ENCODE data around the gene POC1A.

POC1A gene

DNA sequence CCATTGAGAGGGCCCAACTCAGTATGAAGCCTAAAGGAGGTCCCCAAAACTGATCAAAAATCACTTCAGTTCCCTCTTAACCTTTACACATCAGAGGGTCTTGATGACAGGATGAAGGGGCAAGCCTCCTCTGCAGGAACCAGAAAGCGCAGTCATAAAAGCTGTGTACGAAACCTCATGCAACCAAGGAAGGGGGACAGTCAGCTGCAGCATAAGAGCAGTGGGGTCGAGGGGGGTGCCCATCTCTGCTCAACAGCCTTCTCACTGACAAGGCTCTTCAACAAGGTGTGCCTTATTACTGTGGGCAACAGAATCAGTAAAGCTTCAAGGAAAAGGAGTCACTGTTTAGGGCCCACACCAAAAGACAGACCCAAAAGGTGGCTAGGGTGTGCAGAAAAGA is 3.9 kb downstream of the POC1A start:
- DNase-seq = no peak

DNA sequence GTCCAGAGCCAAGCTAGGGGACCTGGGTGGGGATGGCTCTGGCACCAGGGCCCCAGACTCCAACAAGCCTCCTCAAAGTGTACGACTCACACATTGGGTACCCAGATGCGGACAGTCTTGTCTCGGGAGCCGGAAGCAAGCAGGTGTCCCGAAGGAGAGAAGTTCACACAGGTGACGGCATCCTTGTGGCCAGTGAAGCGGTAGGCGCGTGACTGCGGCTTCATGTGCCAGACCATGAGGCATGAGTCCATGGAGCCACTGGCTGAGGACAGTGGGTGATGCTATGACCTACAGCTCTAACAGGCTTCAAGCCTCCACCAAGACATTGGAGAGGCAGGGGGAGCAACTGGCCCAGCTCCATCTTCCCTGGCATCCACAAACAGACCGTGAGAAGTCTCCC is 4.5 kb downstream of the POC1A start:
- no peak for DNase-seq

DNA sequence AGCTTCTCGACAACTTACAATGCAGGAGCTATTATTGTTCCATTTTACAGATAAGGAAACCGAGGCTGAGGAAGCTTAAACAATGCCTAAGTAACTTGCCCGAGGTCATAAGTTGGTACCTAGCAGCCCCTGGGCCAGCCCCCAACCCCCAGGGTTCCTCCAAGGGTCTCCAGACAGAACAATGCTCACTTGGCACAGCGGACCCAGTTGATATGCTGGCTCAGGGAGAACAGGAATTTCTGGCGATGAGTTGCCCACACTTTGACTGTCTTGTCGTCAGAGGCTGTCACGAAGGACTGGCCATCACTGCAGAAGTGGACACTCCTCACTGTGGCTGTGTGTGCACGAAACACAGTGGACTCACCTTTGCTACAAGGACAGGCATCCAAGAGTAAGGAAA is 5.2 kb downstream of the POC1A start:
- DNase-seq = no peak

DNA sequence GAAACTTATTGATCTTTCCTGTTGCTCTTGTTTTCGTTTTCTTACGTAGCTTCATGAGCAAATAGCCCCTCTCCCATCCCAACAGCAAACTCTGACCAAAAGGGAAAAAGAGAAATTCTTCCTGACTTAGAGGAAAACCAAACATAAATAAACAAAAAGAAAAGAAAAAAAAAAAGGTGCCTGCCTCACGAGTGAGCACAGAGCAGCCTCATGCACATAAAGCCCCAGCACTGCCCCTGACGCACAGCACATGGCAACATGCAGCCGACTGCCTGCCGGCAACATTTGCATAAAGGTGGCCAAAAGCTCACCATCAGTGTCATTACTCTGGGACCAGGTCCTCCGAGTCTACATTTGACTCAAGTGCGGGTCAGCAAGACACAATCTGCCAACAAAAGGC is 6.4 kb downstream of the POC1A start:
- DNase-seq = no peak

DNA sequence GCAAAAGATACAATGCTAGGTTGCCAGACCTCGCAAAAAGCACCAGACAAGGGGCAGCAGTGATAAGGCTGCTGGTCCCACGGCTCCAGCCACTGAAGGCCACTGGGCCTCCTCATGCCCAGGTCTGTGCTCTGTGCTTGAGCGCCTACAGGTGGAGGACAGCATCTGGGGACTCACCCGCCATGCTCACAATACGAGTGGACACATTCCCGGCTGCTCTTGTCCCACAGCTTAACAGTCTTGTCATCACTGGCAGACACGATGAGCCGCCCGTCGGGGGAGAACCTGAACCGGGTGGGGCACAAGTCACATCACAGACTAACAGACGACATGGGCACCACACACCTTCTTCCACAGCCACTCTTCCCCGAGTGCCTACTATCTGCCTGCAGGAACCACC is 7.4 kb downstream of the POC1A start:
- DNase-seq = no peak

DNA sequence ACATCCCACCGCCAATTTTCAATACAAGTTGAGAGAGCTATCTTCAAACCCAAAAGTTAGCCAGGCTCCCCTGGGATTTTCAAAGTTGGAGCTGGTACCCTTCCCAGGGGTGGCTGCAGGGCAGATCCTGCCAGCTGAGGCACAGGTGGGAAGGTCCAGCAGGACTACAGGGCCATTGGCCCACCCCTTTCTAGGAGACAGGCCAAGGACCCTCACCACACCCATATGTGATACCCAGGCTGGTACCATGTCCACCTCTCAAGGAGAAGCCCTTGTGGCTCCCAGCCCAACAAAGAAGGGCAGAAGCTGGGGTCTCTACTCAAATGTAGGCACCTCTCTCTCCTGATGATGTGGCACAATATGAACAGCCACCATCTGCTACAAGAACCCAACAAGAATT is 8.0 kb downstream of the POC1A start:
- DNase-seq = no peak

DNA sequence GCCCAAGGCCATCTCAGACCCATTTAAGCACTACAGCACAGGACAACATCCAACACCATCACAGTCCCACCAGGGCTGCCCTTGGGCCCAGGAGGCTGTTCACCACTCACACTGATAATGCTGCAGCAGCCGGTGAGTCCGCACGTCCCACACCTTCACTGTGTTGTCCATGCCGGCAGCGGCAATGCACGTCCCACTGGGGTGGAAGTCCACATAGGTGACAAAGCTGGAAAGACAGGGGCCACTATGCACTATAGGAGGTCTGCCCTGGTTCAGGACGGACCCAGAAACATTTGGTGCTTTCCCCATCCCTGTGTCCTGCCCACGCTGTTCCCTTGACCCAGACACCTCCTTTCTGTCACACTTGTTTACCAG is 8.5 kb downstream of the POC1A start:
- DNase-seq = no peak

DNA sequence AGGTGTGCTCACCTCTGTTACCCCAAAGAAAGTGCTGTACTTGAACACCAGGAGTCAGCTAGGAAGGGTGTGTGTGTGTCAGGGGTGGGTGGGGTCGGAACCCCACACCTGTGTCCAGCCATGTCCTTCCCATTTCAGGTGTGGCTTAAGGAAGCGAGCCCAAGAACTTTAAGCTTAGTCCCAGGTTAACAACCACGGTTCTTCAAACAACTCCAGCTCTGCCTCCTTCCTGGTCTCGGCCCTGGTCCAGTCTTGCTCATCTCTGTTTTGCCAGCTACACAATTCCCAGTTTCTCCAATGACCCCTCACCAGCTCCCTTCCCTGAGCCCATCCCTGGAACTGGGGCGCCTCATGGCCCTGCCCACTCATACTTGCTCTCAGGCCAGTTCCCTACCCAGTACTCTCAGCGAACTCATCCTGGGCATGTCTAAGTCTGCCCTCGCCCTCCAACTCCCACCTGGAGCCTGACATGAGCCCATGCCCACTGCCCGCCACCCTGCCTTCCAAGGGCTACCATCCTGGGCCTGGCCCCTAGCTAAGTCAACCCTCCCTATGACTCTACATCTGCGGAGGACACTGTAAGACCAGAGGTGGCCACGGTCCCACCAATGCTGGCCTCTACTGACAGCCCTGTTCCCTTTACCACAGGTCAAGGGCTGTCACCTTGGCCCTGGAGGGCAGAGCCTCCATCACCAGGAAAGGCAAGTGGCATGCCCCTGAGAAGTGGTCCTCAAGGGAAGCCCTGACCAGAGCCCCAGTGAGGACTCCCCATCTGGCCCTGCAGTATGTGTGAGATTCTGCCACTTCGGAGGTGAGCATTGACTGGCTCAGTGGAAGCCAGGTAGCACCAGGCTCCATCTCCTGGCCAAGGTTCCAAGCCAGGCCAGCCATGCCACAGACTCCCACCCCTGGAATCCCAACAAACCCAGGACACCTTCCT is 9.2 kb downstream of the POC1A start:
- no peak for DNase-seq

DNA sequence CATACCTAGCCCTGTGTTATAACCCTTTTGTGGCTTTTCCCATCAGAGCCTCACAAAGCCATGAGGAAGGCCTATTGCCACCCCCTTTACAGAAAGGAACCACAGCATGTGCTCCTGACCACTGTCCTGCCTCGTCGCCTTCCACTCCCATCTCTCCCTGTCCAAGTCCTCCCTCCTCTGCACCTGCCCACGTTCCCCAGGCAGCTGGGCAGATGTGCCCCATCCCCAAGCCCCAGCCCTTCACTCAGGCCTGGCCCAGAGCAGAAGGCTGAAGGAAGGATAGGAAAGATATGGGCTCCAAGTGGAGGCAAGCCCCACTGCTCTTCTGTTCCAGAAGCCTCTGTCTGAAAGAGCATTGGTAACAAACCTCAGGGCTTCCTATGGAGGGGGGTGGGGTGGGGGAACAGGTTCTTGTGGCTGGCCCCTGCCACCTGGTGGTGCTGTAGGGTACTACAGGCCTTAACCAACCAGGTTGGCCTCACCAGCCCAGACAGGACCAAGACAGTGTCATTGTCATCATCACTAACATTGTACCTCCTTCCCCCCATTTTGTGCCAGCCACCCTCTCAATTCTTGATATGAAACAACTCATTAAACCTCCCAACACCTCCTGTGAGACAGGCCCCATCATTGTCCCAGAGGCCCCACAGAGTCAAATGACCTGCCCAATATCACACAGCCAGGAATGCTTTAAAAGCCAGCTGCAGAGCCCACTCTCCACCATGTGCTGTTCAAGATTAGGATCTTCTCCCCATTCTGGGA is 10.0 kb downstream of the POC1A start:
- peak; percentile 72 for DNase-seq

DNA sequence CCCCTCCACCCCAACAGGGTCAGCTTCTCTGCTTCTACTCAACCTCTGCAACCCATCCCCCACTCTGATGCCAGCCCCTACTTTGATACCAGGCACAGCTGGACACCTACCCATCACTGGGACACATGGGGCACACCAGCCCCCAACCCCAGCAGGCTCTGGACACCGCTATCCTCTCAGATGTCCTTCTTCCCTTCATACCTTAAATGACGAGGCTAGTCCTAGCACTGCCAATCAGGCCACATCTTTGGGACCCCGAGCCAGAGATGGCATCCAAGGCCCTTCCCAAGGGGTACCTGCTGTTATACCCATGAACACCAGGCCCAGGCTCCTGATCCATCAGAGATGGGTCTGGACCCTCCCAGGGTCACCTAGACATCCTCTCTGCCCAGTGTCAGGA is 10.6 kb downstream of the POC1A start:
- no peak for DNase-seq

DNA sequence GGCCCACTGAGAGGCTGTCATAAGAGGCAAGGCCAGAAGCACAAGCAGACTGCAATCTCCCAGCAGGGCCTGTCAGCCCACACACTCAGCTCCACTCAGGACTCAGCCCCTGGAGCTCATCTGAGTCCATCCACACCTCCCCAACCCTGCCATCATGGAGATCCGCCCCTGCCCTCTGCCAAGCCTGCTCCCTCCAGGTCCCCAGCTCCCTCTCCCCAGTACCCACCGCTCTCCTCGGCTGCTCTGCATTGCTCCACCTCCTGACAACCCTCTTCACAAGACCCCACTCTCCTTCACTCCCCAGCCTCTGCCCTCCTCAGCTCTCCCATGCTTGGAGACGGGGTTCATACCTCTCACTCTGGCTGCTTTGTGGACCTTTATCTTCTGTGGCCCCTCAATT is 11.1 kb downstream of the POC1A start:
- DNase-seq = no peak

DNA sequence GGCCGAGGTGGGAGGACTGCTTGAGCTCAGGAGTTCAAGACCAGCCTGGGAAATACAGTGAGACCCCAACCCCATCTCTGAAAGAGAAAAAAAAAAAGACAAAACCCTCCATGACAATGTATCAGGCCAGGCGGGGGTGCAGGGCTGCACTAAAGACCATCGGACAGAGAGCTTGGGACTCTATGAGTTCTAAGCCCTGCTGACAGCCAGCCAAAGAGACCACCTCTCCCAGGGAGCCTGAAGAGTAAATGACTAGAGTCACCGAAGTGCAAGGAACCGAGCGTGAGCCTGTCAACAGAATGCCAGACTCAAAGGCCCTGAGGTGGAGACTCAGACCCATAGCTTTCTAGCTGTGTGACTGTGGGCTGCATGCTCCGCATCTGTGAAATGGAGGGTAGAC is 12.5 kb downstream of the POC1A start:
- DNase-seq = no peak

DNA sequence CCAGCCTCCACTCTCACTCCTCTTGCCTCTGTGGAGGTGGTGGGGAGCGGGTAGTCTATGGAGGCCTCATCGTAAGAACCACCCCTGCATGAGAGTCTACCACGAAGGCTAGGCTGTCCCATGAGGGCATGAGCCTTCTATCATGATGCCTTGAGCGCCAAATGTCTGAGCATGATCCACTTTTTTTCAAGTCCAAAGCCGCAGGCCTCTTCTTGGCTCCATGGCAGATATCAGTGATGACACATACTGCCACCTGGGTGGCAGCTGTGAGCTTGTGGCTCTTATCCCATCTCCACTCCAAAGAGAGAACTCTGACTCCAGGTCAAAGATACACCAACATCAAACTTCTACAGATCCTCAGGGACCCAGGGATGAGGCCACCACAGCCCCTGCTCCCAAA is 13.5 kb downstream of the POC1A start:
- DNase-seq = no peak

DNA sequence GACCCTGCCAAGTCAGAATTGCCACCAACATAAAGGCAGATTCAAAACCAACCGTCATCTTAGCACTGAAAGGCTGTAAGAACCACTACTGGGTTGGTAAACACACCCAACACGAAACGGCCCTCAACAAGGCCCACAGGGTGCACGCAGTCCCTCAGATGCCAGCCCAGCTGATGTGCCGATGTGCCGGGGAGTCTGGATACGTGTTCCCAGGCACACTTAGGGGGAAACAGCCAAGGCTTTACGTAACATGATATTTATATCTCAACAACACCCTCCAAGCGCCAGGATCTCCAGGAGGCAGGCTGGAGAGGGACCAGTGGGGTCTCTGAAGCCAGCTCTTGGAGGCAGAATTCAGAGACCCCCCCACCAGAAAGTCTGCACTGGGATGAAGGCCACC is 14.2 kb downstream of the POC1A start:
- no peak for DNase-seq

DNA sequence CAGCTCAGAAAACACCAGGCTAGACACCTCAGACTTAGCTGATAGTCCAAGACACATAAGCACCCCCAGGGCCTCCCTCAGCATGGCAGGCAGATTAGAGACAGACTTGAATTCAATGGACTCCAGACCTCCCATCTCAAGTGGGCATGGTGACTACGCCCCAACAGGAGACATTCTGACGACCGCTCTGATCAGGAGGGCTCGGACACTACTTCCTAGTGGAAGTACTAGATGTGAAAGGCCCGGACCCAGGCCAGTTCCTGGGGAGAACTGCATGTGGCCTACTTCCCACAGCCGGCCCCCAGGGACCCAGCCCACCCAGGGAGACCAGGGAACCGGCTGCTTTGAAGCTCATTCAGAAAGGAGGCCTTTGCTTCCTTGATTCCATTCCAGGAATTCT is 16.9 kb downstream of the POC1A start:
- DNase-seq = no peak

DNA sequence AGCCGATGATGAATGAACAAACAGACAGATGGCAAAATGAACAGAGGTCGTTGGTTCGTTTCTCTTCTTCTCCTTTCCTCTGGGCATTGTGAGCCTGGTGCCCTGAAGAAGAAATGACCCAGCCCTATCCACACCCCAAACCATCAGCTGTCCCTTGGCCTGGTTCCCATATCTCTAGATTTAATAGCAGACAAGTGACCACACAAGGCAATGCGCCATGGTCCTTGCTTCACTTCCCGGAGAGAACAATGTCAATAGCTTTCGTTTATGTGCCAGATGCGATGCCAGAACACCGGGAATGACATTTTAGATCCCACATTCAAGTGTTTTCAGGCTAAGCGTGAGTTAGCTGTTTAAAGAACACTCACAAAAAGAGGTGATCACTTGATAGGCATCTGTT is 17.7 kb downstream of the POC1A start:
- DNase-seq = no peak

DNA sequence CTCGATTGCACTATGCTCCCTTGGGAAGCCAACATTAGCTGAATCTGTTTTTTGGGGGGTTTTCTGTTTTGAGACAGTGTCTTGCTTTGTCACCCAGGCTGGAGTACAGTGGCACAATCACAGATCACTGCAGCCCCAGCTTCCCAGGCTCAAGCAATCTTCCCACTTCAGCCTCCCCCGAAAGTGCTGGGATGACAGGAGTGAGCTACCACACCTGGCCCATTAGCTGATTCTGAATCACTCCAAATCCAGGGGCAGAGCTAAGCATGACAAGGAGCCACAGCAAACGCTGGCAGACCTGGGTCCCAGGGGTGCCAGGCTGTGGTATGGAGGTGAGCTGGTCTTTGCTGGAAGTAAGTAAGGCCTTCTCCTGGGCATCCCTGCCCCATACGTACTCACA is 18.9 kb downstream of the POC1A start:
- DNase-seq = no peak

DNA sequence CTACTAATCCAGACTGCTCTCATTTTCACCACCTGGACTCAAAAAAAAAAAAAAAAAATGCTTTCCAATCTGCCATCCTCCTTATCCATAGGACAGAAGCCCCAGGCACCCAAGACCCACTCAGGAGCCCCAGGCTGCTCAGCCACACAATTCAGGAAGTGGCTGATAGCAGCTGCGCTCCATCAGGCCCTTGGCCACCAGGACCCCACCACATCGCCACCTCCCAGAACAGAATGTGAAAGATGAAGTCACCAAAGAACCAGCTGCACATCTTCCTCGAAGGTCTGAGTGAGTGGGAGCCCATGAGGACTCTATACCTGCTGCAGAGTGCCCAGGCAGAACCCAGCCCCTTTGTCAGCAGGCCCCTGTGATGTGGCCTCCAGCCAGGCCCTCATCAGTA is 19.5 kb downstream of the POC1A start:
- DNase-seq = no peak

DNA sequence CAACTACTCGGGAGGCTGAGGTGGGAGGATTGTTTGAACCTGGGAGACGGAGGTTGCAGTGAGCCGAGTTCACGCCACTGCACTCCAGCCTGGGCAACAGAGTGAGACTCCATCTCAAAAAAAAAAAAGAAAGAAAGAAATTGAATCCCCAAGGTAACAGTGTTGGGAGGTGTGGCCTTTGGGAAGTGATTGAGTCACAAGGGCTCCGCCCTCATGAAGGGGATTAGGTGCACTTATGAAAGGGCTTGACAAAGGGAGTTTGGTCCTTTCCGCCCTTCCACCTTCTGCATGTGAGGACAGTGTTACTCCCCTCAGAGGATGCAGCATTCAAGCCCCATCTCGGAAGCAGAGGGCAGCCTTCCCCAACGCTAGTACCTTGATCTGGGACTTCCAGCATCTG is 21.3 kb downstream of the POC1A start:
- DNase-seq = no peak

DNA sequence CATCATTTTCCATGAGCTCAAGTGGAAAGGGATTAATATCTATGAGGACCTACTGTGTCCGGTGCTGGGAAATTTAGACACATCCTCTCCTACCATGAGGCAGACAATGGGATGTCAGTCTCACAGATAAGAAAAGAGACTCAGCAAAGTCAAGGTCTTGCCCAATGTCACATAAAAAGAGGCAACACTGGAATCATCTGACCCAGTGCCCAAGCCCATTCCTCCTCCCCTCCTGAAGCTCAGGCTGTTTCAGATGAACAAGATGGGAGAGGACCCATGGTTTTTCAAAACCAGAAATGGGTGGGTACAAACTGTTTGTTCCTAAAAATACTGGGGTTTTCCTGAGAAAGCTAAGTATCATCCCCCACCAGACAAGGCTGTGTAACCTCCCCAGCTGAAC is 22.2 kb downstream of the POC1A start:
- DNase-seq = no peak

DNA sequence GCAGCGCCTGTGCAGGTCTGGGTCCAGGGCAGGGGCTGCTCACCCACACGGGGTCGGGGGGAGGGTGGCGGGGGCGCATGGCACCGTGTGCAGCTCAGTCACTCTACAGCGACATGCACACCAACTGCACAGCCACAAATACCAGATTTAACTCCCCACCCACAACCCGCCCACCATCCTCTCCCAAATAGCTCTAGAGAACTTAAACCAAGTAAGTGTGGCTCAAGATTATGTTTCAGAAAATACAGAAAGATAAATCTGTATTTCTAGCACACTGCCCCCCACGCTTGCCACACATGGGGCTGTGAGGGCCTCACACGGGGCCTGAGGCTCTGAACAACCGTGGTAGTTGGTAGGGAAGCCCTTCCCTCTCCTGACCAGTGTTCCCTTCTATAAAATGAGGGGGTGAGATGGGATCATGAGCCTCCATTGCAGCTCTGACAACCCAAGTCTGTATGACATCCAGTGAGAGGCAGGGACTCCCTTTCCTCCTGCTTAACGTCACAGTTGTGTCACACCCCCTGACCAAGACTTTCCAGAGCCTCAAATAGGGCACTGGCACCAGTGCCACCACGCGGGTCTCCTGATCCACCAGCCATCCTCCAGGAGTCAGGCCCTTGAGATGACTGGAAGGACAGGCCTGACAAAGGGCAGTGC is 23.1 kb downstream of the POC1A start:
- DNase-seq = no peak

DNA sequence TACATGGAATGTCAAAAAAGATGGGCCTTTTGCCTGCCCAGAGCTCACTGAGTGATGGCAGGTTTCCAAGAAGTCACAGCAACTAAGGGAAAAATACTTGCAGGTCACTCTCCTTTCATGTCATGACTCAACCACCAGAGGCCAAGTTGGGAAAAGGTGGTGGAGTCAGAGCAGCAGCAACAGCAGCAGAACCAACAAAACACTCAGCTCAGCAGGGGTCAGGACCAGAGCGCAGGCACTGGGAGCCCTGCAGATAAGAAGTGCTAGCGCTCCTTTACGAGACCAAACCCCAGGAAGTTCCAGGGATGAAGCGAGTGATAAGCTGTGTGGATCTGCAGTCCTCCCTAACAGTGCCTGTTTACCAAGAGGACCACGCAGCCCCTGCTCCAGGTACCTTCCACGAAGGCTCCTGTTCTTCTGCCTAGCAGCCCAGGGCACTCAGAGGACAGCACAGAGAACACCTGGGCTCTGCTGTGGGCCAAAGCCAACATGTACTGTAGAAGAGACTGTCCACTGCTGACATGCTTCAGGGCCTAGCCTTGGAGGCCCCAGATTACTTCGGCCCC is 26.0 kb downstream of the POC1A start:
- DNase-seq = peak; percentile 55

DNA sequence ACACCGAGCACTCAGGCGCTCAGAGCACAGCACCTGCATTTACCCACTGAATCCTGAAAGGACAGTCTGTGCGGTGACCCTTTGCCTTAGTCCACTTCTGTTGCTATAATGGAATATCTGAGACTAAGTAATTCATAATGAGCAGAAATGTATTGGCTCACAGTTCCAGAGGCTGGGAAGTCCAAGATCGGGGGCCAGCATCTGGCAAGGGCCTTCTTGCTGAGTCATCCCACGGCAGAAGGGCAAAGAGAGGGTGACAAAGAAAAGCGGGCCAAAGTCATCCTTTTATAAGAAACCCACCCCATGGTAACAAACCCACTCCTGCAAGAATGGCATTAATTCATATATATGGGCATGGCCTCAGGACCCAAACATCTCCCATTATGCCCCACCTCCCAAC is 27.7 kb downstream of the POC1A start:
- DNase-seq = no peak

DNA sequence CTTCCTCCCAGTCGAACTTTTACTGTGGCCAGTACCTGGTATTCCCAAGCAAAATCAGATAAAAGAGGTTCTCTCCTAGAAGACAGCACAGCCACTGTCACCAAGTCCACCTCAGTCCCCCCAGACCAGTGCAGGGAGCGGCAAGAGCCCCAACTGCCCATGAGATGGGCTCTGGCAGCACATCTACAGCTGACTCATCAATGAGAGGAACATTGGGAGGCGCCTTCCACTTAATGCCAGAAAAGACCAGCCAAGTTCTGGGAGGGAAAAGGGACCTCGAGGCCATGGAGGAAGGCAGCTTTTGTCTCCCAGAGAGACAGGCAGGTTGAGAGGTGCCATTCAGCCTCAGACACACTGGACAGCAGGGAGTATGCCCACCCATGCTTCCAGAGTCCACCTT is 28.2 kb downstream of the POC1A start:
- no peak for DNase-seq

Measured in fibroblast of skin of right biceps (primary cell).